GM10266 (cell line): Measurements from ENCODE around the gene ST3GAL4.

Experiments used
- DNase-seq: peaks from one replicate; pipeline ENCODE4 v3.0.0; 2012; ENCODE audit errors: extremely low spot score
- CTCF ChIP-seq: IDR thresholded peaks from 2 replicates; pipeline ENCODE4 v1.5.1; 2012; ENCODE audit warnings: mild to moderate bottlenecking, low read depth; ENCODE audit not compliant: control insufficient read depth, insufficient read depth; ENCODE audit errors: missing control alignments

Gene ST3GAL4

DNA sequence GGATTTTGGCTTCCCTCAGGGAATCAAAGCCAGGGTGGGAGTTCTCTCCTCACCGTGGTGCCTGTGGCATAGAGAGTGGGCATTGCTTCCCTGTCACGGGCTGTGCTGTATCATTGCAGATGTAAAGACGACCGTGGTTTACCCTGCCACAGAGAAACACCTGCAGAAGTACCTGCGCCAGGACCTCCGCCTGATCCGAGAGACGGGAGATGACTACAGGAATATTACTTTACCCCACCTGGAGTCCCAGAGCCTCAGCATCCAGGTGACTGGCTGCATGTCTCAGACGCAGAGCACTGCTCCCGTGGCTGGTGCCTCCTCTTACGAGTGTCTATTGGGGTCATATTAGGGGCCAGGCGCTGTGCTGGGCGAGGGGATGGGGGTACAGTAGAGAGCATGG, 24.2 kb upstream of the ST3GAL4 start:
- no peak for TF ChIP-seq CTCF
- no peak for DNase-seq

- TF ChIP-seq CTCF, result no peak
- no peak for DNase-seq
Measured at GRCh38 chr11:126332221-126332711, 23.2 kb upstream of the ST3GAL4 start.

- DNase-seq, result no peak
- TF ChIP-seq CTCF, result no peak
Measured at GRCh38 chr11:126333142-126333541, 22.3 kb upstream of the ST3GAL4 start.

- no peak for TF ChIP-seq CTCF
- no peak for DNase-seq
Measured at GRCh38 chr11:126334659-126335462, 20.6 kb upstream of the ST3GAL4 start.

- no peak for DNase-seq
- TF ChIP-seq CTCF, result no peak
Measured at GRCh38 chr11:126335463-126335760, 20.1 kb upstream of the ST3GAL4 start.

DNA sequence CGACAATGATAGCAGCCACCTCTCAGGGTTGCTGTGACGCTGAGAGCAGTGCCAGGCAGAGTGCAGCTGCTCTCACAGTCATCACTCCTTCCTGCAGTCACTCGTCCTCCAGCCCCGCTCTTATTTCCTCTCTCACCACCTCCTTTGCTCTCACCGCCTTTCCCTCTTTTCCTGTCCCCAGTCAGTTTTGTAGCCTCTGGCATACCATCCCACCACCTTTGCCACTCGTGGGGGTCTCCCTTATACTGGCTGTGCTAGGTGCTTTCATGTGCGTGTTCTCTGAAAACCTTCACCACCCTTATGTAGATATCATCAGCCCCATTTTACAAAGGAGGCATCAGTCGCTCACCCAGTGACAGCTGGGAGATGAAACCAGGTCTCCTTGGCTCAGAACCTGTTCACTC, 19.3 kb upstream of the ST3GAL4 start:
- TF ChIP-seq CTCF, result no peak
- DNase-seq, result no peak

DNA sequence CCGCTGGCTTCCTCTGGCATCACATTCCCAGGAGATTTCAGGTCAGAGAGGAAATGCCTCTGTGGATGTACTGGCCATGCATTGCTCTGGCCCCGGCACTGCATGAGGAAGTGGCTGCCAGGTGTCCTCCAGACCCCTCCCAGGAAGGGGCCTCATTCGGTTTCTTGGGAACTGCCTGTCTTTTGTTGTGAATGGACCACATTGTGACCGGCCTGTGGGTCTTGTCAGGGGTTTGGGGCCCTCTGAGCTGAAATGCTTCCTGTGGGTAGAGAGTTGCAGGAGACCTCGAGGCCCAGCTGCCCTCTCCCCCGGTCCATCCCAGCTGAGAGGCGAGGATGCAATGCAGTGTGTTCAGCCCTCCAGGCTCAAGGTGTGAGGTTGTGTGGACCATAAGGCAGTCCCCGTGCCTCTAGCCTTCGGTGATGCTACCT, 18.8 kb upstream of the ST3GAL4 start:
- TF ChIP-seq CTCF, result no peak
- DNase-seq, result no peak
